PC-3 (cell line): ENCODE results near the gene BAZ2B.

Experiments
- CTCF ChIP-seq: fragments of 300-600 bp; sonication (generic); conservative IDR thresholded peaks from 2 replicates; pipeline ENCODE4 v1.5.1; 2017; ENCODE audit warnings: antibody characterized with exemption, low read depth, mild to moderate bottlenecking, low read length
- EZH2 ChIP-seq: fragments of 300-600 bp; sonication (generic); IDR thresholded peaks from one replicate; pipeline ENCODE4 v1.6.1; 2017; ENCODE audit warnings: antibody characterized with exemption, mild to moderate bottlenecking, low read length; ENCODE audit not compliant: unreplicated experiment

- TF ChIP-seq CTCF (no peak), EZH2 (no peak)
Observed at GRCh38 chr2:159285929-159286708, 330.2 kb downstream of the BAZ2B start, which contains the start of gene WDSUB1.
